ENCODE data around the gene SGCA.
A peak's percentile ranks its signal among the peaks of the same experiment; 100 is the strongest.

DNA sequence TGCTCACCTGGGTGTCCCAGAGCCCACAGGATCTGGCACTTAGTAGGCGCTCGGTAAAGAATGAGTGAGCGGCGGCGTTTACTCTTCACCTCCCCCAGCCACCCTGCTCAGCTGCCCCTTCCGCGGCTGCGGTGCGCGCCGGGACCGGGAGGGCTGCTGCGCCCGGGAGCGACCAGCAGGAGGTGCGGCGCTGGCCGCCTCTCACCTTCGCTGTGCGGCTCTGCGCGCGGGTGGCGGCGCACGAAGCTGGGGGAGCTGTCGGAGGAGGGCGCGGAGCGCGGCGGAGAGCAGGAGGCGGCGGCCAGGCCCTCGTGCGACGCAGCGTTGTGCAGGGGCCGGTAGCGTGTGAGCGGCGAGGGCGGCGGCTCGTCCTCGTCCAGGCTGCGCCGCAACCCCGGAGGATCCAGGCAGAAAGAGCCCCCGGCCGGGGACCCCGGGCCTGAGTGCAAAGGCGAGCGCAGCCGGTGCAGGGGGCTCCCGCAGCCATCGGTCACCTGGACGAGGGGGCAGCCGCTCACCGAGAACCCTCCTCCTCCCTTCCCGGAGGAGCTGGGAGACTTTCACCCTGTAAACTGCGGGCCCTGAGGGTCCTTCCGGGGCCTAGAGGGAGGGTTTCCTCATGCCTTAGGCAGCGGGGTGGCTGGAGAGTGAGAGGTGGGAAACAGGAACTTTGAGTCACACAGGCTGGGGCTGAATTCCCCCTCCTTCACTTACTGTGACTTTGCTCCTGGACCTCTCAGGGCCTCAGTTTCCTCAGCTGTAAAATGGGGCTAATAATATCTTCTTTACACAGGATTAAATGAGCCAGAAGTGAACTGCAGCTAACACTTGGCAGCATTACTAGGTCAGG is 48.4 kb upstream of the SGCA start:
- TF ChIP-seq, protein P1, sequence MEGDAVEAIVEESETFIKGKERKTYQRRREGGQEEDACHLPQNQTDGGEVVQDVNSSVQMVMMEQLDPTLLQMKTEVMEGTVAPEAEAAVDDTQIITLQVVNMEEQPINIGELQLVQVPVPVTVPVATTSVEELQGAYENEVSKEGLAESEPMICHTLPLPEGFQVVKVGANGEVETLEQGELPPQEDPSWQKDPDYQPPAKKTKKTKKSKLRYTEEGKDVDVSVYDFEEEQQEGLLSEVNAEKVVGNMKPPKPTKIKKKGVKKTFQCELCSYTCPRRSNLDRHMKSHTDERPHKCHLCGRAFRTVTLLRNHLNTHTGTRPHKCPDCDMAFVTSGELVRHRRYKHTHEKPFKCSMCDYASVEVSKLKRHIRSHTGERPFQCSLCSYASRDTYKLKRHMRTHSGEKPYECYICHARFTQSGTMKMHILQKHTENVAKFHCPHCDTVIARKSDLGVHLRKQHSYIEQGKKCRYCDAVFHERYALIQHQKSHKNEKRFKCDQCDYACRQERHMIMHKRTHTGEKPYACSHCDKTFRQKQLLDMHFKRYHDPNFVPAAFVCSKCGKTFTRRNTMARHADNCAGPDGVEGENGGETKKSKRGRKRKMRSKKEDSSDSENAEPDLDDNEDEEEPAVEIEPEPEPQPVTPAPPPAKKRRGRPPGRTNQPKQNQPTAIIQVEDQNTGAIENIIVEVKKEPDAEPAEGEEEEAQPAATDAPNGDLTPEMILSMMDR (IDR thresholded peaks at IDR 0.05) = peak; percentile 65 to 85 (median 78)
- peak; percentile 31 to 49 for TF ChIP-seq POLR2AphosphoS5 (IDR thresholded peaks at IDR 0.05)

Data from esophagus muscularis mucosa (tissue), 3 donors.